Activated naive CD4-positive, alpha-beta T cell treated with anti-CD3 and anti-CD28 coated beads, Interleukin-2, amount 50 U/mL, for 24 hours (primary cell): Measurements from ENCODE around the gene ADCY9.
A peak's percentile ranks its signal among the peaks of the same experiment; 100 is the strongest.
"Not testable (repeated sequence)": the region's sequence is repeated elsewhere in the genome, so short reads cannot be mapped to it uniquely, and the experiment has no call there.

Source experiments
- H3K27ac Mint-ChIP-seq: one replicate; pipeline ENCODE4 v1.8.0; 2021; ENCODE audit warnings: mild to moderate bottlenecking, mixed read lengths
- H3K27me3 Mint-ChIP-seq: one replicate; pipeline ENCODE4 v1.8.0; 2021; ENCODE audit warnings: mixed read lengths
- H3K36me3 Mint-ChIP-seq: one replicate; pipeline ENCODE4 v1.8.0; 2021; ENCODE audit warnings: mixed read lengths
- H3K4me1 Mint-ChIP-seq: one replicate; pipeline ENCODE4 v1.8.0; 2021; ENCODE audit warnings: mixed read lengths
- H3K4me3 Mint-ChIP-seq: one replicate; pipeline ENCODE4 v1.8.0; 2021; ENCODE audit warnings: mild to moderate bottlenecking, mixed read lengths
- H3K9me3 Mint-ChIP-seq: one replicate; pipeline ENCODE4 v1.8.0; 2021; ENCODE audit warnings: mixed read lengths

ADCY9 gene

DNA sequence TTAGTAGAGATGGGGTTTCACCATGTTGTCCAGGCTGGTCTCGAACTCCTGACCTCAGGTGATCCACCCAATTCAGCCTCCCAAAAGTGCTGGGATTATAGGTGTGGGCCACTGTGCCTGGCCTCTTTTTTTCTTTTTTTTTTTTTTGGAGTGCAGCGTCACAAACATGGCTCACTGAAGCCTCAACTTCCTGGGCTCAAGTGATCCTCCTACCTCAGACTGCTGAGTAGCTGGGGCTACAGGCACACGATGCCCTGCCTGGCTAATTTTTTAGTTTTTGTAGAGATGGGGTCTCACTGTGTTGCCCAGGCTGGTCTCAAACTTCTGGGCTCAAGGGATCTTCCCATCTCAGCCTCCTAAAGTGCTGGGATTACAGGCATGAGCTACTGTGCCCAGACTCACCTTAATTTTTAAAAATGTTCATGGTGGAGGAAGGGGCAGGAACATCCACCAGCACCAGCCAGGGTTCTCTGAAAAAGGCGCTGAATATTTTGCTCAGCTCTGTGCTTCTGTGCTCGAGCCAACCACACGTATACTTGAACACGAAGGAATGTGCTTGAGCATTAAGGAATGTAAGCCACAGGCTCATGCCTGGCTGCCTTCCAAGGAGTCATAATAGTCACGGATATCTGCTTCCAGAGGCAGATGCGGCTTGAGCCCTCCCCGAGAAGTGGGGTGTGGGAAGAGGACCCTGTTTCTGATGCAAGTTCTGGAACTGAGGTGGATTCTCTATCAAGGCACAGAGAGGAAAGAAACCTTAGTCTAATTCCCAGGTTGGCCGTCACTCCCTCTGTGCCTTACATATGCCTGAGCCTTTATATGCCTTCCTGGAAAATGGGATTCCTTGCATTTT is 170.3 kb downstream of the ADCY9 start:
- H3K27ac Mint-ChIP-seq, result no peak overlapping the region
- no peak overlapping the region for H3K4me3 Mint-ChIP-seq
- H3K36me3 Mint-ChIP-seq, result no peaks in the 10 kb centered on the region
- H3K27me3 Mint-ChIP-seq, result no peaks in the 10 kb centered on the region
- H3K4me1 Mint-ChIP-seq, result no peaks in the 10 kb centered on the region
- H3K9me3 Mint-ChIP-seq, result no peaks in the 10 kb centered on the region

GRCh38 chr16:3944457-3944856 is 171.8 kb downstream of the ADCY9 start:
- not testable (repeated sequence) for H3K36me3 Mint-ChIP-seq, H3K4me1 Mint-ChIP-seq, H3K9me3 Mint-ChIP-seq, H3K4me3 Mint-ChIP-seq, H3K27me3 Mint-ChIP-seq, H3K27ac Mint-ChIP-seq

- H3K4me3 Mint-ChIP-seq, H3K9me3 Mint-ChIP-seq, H3K4me1 Mint-ChIP-seq, H3K27ac Mint-ChIP-seq, H3K36me3 Mint-ChIP-seq, H3K27me3 Mint-ChIP-seq: not testable (repeated sequence)
Observed at GRCh38 chr16:3942146-3942545, 174.1 kb downstream of the ADCY9 start.

DNA sequence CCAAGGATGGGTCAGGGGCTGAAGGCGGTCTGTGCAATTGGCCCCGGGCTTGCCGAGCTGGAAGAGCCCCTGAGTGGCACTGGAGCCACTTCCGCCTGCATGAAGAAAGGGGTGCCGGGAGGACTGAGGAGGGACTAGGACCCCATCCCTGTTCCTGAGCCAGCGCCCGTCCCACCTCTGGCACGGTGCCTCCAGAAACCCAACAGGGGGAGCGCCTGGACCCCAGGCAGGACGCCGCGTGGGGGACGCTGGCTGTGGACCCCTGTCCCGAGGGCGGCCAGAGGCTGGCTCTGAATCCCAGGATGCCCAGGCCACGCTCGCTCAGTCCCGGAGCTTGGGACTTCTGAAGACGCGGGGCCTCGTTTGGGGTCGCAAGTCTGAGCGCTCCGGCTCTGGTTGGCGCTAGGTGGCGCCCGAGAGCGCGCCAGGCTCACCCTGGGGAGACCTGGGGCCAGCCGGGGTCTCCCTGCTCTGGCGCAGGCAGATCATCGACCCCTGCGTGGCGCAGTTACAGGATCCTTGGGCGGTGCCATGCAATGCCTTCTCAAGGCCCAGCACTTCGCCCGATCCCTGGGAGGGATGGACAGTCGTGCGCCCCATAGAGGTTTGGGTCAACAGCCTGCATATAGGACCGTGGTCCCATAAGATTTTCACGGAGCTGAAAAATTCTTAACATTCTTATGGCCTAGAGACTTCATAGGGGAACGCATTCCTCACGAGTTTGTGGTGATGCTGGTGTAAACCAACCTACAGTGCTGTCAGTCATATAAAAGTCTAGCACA is 177.2 kb downstream of the ADCY9 start:
- H3K36me3 Mint-ChIP-seq, result no peaks in the 10 kb centered on the region
- H3K9me3 Mint-ChIP-seq, result no peaks in the 10 kb centered on the region
- H3K4me1 Mint-ChIP-seq, result no peaks in the 10 kb centered on the region
- no peak overlapping the region for H3K27ac Mint-ChIP-seq
- H3K27me3 Mint-ChIP-seq, result no peaks in the 10 kb centered on the region
- peak overlapping the region; percentile 44 for H3K4me3 Mint-ChIP-seq

DNA sequence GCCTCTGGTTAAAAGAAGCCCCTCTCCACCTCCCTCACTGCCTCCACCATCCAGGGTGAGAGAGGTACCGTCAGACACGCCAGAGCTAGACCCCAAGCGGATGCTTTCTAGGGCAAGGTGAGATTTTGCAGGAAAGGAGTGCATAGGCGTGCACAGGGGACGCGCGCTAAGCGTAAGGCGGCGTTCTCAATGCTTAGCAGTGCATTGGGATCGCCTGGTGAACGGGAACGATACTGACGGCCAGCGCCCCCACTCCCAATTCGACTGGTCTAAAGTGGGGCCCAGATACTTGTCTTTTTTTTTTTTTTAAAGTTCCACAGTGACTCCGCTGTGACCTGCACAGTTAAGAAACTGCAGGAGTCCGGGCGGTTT is 177.8 kb downstream of the ADCY9 start:
- H3K9me3 Mint-ChIP-seq, result no peaks in the 10 kb centered on the region
- H3K27me3 Mint-ChIP-seq, result no peaks in the 10 kb centered on the region
- H3K27ac Mint-ChIP-seq, result no peak overlapping the region
- H3K4me1 Mint-ChIP-seq, result no peaks in the 10 kb centered on the region
- H3K4me3 Mint-ChIP-seq, result peak overlapping the region; percentile 44
- no peaks in the 10 kb centered on the region for H3K36me3 Mint-ChIP-seq

DNA sequence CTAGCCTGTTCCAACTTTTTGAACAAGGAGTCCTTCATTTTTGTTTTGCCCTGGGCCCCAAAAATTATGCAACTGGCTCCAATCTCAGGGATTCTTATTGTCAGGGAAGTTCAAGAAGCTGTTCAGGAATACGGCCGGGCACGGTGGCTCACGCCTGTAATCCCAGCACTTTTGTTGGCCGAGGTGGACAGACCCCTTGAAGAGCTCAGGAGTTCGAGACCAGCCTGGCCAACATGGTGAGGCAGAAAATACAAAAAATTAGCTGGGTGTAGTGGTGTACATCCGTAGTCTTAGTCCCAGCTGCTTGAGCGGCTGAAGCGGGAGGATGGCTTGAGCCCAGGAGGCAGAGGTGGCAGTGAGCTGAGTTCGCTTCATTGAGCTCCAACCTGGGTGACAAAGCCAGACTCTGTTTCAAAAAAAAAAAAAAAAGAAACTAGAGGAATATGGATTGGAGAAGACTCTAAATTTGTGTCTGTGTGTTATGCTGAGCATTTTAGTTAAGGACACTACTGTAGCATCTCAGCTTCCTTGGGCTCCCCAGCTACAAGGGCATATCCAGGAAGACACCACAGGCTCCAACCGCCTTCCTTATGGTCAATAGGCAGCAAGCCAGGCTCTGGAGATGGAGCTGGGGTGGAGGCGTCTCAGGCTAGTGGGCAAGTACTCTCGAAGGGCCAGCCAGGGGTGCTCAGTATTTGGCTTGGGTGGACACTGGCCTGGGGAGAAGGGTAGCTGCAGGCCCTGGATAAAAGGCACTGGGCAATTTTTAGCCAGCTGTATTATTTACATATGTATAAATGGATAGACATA is 179.0 kb downstream of the ADCY9 start:
- H3K27me3 Mint-ChIP-seq, result no peaks in the 10 kb centered on the region
- no peaks in the 10 kb centered on the region for H3K9me3 Mint-ChIP-seq
- H3K4me1 Mint-ChIP-seq, result no peaks in the 10 kb centered on the region
- H3K36me3 Mint-ChIP-seq, result no peaks in the 10 kb centered on the region
- no peak overlapping the region for H3K27ac Mint-ChIP-seq
- H3K4me3 Mint-ChIP-seq, result no peak overlapping the region

- H3K27me3 Mint-ChIP-seq, result no peaks in the 10 kb centered on the region
- H3K4me1 Mint-ChIP-seq, result no peaks in the 10 kb centered on the region
- H3K4me3 Mint-ChIP-seq, result no peak overlapping the region
- H3K27ac Mint-ChIP-seq, result no peak overlapping the region
- no peaks in the 10 kb centered on the region for H3K36me3 Mint-ChIP-seq
- H3K9me3 Mint-ChIP-seq, result no peaks in the 10 kb centered on the region
Observed at GRCh38 chr16:3935921-3936320, 180.3 kb downstream of the ADCY9 start.

GRCh38 chr16:3934491-3935181 is 181.6 kb downstream of the ADCY9 start:
- Mint-ChIP-seq H3K27me3 (no peaks in the 10 kb centered on the region), H3K27ac (no peak overlapping the region), H3K4me3 (no peak overlapping the region), H3K9me3 (no peaks in the 10 kb centered on the region), H3K36me3 (no peaks in the 10 kb centered on the region), H3K4me1 (no peaks in the 10 kb centered on the region)

GRCh38 chr16:3927147-3927546 is 189.1 kb downstream of the ADCY9 start:
- not testable (repeated sequence) for H3K27me3 Mint-ChIP-seq, H3K36me3 Mint-ChIP-seq, H3K27ac Mint-ChIP-seq, H3K4me3 Mint-ChIP-seq, H3K4me1 Mint-ChIP-seq, H3K9me3 Mint-ChIP-seq

DNA sequence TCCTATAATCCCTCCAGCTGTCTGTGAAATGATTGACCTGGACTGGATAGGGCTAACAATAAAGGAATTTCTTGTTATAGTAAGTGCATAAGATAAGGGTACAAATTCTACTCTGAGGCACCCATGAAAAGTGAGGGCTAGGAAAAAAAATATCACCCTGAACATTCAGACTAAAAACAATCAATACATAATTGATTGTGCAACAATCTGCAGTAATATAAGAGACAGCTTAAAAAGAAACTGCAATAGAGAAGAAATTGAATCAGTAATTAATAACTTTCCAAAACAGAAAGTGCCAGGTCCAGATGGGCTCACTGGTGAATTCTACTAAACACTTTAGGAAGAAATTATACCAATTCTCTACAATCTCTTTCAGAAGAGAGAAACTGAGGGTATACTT is 191.5 kb downstream of the ADCY9 start:
- H3K9me3 Mint-ChIP-seq, result no peaks in the 10 kb centered on the region
- no peak overlapping the region for H3K4me3 Mint-ChIP-seq

DNA sequence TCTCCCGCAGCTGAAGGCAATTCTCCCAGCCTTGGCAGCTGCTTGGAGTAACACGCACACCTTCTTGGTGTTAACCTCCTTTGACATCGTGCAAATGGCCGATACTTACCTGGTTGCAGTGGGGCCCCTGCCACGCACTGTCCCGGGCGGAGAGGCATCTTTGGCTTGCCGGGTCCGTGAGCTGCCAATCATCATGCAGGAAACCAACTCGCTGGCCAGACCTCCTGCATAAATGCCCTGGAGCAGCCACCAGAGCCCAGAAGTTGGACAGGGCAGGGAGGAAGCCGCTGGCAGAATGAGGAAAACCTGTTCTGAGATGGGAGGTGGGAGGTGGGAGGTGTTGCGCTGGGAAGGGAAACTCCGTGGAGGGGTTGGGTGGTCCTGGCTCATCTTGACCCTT is 194.0 kb downstream of the ADCY9 start:
- no peak overlapping the region for H3K27ac Mint-ChIP-seq
- peaks cover 6% of the 10 kb centered on the region for H3K36me3 Mint-ChIP-seq
- H3K27me3 Mint-ChIP-seq, result peaks cover 4% of the 10 kb centered on the region

More for the DNA sequence above, 191.5 kb downstream of the ADCY9 start:
- H3K27me3 Mint-ChIP-seq, result peaks cover 5% of the 10 kb centered on the region
- H3K4me1 Mint-ChIP-seq, result no peaks in the 10 kb centered on the region
- H3K27ac Mint-ChIP-seq, result no peak overlapping the region
- H3K36me3 Mint-ChIP-seq, result peaks cover 3% of the 10 kb centered on the region

GRCh38 chr16:3920206-3920605 is 196.0 kb downstream of the ADCY9 start:
- H3K36me3 Mint-ChIP-seq, result peaks cover 6% of the 10 kb centered on the region
- H3K27me3 Mint-ChIP-seq, result peaks cover 2% of the 10 kb centered on the region

More for the DNA sequence above, 194.0 kb downstream of the ADCY9 start:
- Mint-ChIP-seq H3K4me1 (no peaks in the 10 kb centered on the region), H3K4me3 (no peak overlapping the region), H3K9me3 (peaks cover 8% of the 10 kb centered on the region)

GRCh38 chr16:3919413-3919812 is 196.8 kb downstream of the ADCY9 start:
- Mint-ChIP-seq H3K9me3 (peaks cover 8% of the 10 kb centered on the region), H3K27me3 (peaks cover 2% of the 10 kb centered on the region), H3K4me3 (no peak overlapping the region), H3K36me3 (peaks cover 6% of the 10 kb centered on the region), H3K27ac (no peak overlapping the region), H3K4me1 (no peaks in the 10 kb centered on the region)

More at GRCh38 chr16:3920206-3920605, 196.0 kb downstream of the ADCY9 start:
- Mint-ChIP-seq H3K27ac (no peak overlapping the region), H3K4me1 (no peaks in the 10 kb centered on the region), H3K9me3 (peaks cover 8% of the 10 kb centered on the region), H3K4me3 (no peak overlapping the region)

- peaks cover 6% of the 10 kb centered on the region for H3K36me3 Mint-ChIP-seq
- no peak overlapping the region for H3K27ac Mint-ChIP-seq
- H3K4me1 Mint-ChIP-seq, result no peaks in the 10 kb centered on the region
- peaks cover 1% of the 10 kb centered on the region for H3K27me3 Mint-ChIP-seq
- peaks cover 8% of the 10 kb centered on the region for H3K9me3 Mint-ChIP-seq
- H3K4me3 Mint-ChIP-seq, result no peak overlapping the region
Observed at GRCh38 chr16:3915426-3916260, 200.6 kb downstream of the ADCY9 start.
